ENCODE results near the gene PTF1A.
"Not testable (repeated sequence)": the region's sequence is repeated elsewhere in the genome, so short reads cannot be mapped to it uniquely, and the experiment has no call there.

PTF1A gene

GRCh38 chr10:23204773-23205172 lies 12.7 kb downstream of the PTF1A start:
- DNase-seq, result no peak

- DNase-seq, result no peak
Measured at GRCh38 chr10:23205972-23206642, 14.0 kb downstream of the PTF1A start.

- no peak for DNase-seq
Measured at GRCh38 chr10:23217471-23217870, 25.4 kb downstream of the PTF1A start.

GRCh38 chr10:23230582-23230981 lies 38.5 kb downstream of the PTF1A start:
- DNase-seq, result no peak

GRCh38 chr10:23238015-23238414 lies 45.9 kb downstream of the PTF1A start:
- no peak for DNase-seq

- DNase-seq, result not testable (repeated sequence)
Measured at GRCh38 chr10:23241779-23242178, 49.7 kb downstream of the PTF1A start.

Measured in stimulated activated naive CD4-positive, alpha-beta T cell (primary cell).